22Rv1 (cell line): ENCODE measurements around the gene TMED4.

Source experiments
- CTCF ChIP-seq: fragments of 450-650 bp; IDR thresholded peaks from 2 replicates; pipeline ENCODE4 v1.5.1; 2017; ENCODE audit warnings: mild to moderate bottlenecking
- ZFX ChIP-seq: fragments of 450-650 bp; IDR thresholded peaks from 2 replicates; pipeline ENCODE4 v1.6.1; 2017; ENCODE audit warnings: antibody characterized with exemption, borderline replicate concordance

GRCh38 chr7:44622342-44623151 lies 40.5 kb upstream of the TMED4 start:
- TF ChIP-seq CTCF = no peak
- no peak for TF ChIP-seq ZFX
